Endothelial cell of umbilical vein (primary cell): Measurements from ENCODE around the gene SMIM41. TPM values are rescaled to one million over a fixed set of nuclear protein-coding genes. Genes with fewer than 3 reads are reported as not detected.

Source experiments
- BruUV-seq: library from RNA; stranded (reverse); fragments of 400-500 nt; replicated peaks from 2 replicates; lab custom pipeline; 2021; lab: Mats Ljungman, UMichigan
- CTCF ChIA-PET: fragments of 300-600, 350-600 bp; sonication (Branson Sonifier 250); formaldehyde crosslinking; loops from one replicate; lab custom pipeline; 2021; ENCODE audit warnings: antibody characterized with exemption, inconsistent platforms; lab: Charles Lee
- POLR2A ChIA-PET: fragments of 300-600, 350-600 bp; sonication (Branson Sonifier 250); formaldehyde crosslinking; loops from one replicate; lab custom pipeline; 2021; ENCODE audit warnings: antibody characterized with exemption, inconsistent platforms; lab: Charles Lee
- DNase-seq: peaks from one replicate; pipeline ENCODE4 v3.0.0-alpha.2; 2011; ENCODE audit warnings: low read depth, low spot score
- FAIRE-seq: peaks from 2 replicates; lab custom pipeline; 2011; peaks lifted over from hg19 to GRCh38; lab: Jason Lieb, UNC
- H2AFZ ChIP-seq: 2 replicates; pipeline ENCODE4 v1.6.0; 2012; ENCODE audit warnings: low read depth, low read length, control low read depth, inconsistent platforms
- H3K27ac ChIP-seq: 2 replicates; pipeline ENCODE4 v1.5.1; 2011; ENCODE audit warnings: low read depth, mild to moderate bottlenecking, control low read depth, low read length, moderate library complexity; ENCODE audit not compliant: insufficient read depth
- H3K27me3 ChIP-seq, 2 experiments: 2 replicates each; pipeline versions ENCODE4 v1.6.0 to v1.6.1; 2011; ENCODE audit warnings: low read length in 2 of 2, mixed read lengths in 1 of 2; ENCODE audit not compliant: control insufficient read depth in 2 of 2, insufficient read depth in 2 of 2
- H3K36me3 ChIP-seq, 2 experiments: 2 replicates in 1 of 2; 3 replicates in 1 of 2; pipeline ENCODE4 v1.5.1; 2011; ENCODE audit warnings: low read length in 2 of 2, mild to moderate bottlenecking in 1 of 2, moderate library complexity in 1 of 2; ENCODE audit not compliant: control insufficient read depth in 2 of 2, insufficient read depth in 2 of 2; ENCODE audit errors: extremely low read depth in 1 of 2
- H3K4me1 ChIP-seq: 3 replicates; pipeline ENCODE4 v1.5.1; 2011; ENCODE audit warnings: mild to moderate bottlenecking, low read length; ENCODE audit not compliant: control insufficient read depth, insufficient read depth; ENCODE audit errors: extremely low read depth
- H3K4me2 ChIP-seq: 2 replicates; pipeline ENCODE4 v1.6.1; 2011; ENCODE audit warnings: low read length, control low read depth, mixed read lengths; ENCODE audit not compliant: insufficient read depth
- H3K4me3 ChIP-seq, 3 experiments: fragments of 200-600 bp in 1 of 3; sonication (generic), shearing (Covaris generic) in 1 of 3; replicated peaks in 1 of 3; 2 replicates each; pipeline ENCODE4 v1.5.1; 2011 to 2016; ENCODE audit warnings: control low read depth in 3 of 3, low read length in 3 of 3, mild to moderate bottlenecking in 2 of 3, inconsistent platforms in 1 of 3, low read depth in 1 of 3, moderate library complexity in 1 of 3; ENCODE audit not compliant: insufficient read depth in 1 of 3
- H3K79me2 ChIP-seq: 2 replicates; pipeline ENCODE4 v1.6.0; 2012; ENCODE audit warnings: low read length, inconsistent platforms; ENCODE audit not compliant: control insufficient read depth, insufficient read depth
- H3K9ac ChIP-seq: replicated peaks from 2 replicates; pipeline ENCODE3; 2011; ENCODE audit warnings: low read length, control low read depth; ENCODE audit not compliant: insufficient read depth; ENCODE audit errors: extremely low read depth
- H3K9me1 ChIP-seq: replicated peaks from 3 replicates; pipeline ENCODE4 v1.6.0; 2011; ENCODE audit warnings: mild to moderate bottlenecking, low read length; ENCODE audit not compliant: control insufficient read depth, insufficient read depth; ENCODE audit errors: extremely low read depth
- H3K9me3 ChIP-seq: replicated peaks from 2 replicates; pipeline ENCODE4 v1.5.1; 2012; ENCODE audit warnings: low read length, inconsistent platforms; ENCODE audit not compliant: control insufficient read depth, insufficient read depth
- H4K20me1 ChIP-seq: replicated peaks from 2 replicates; pipeline ENCODE3; 2011; ENCODE audit warnings: mild to moderate bottlenecking, low read length; ENCODE audit not compliant: control insufficient read depth, insufficient read depth; ENCODE audit errors: extremely low read depth
- CTCF ChIP-seq, 2 donors: IDR thresholded peaks; 1 replicate in 1 of 2; 2 replicates in 1 of 2; pipeline ENCODE4 v1.5.1; 2011; ENCODE audit warnings: low read length in 2 of 2, mild to moderate bottlenecking in 2 of 2, moderate library complexity in 2 of 2, control low read depth in 1 of 2, inconsistent platforms in 1 of 2, low read depth in 1 of 2; ENCODE audit not compliant: insufficient read depth in 1 of 2; ENCODE audit errors: extremely low read depth in 1 of 2
- EZH2 ChIP-seq: IDR thresholded peaks from 2 replicates; pipeline ENCODE4 v1.6.1; 2012; ENCODE audit warnings: borderline replicate concordance, low read depth, mild to moderate bottlenecking, moderate library complexity, low read length, inconsistent platforms; ENCODE audit not compliant: severe bottlenecking
- FOS ChIP-seq: IDR thresholded peaks from 2 replicates; pipeline ENCODE4 v1.6.1; 2011; ENCODE audit warnings: mild to moderate bottlenecking, low read length, moderate library complexity, borderline replicate concordance; ENCODE audit not compliant: insufficient read depth
- GATA2 ChIP-seq: IDR thresholded peaks from 2 replicates; pipeline ENCODE4 v1.7.0; 2011; ENCODE audit warnings: low read depth, mild to moderate bottlenecking, moderate library complexity, mixed read lengths, low read length; ENCODE audit not compliant: insufficient read length, insufficient read depth
- JUN ChIP-seq: IDR thresholded peaks from 2 replicates; pipeline ENCODE4 v1.6.1; 2011; ENCODE audit warnings: borderline replicate concordance, low read depth; ENCODE audit not compliant: insufficient read length, insufficient read depth
- MAX ChIP-seq: IDR thresholded peaks from 2 replicates; pipeline ENCODE4 v1.6.1; 2011; ENCODE audit not compliant: insufficient read depth, insufficient read length
- MYC ChIP-seq: IDR thresholded peaks from one replicate; pipeline ENCODE4 v1.6.1; 2011; ENCODE audit warnings: mild to moderate bottlenecking, low read depth, low read length
- POLR2A ChIP-seq: IDR thresholded peaks from 2 replicates; pipeline ENCODE4 v1.6.1; 2012; ENCODE audit warnings: low read depth, mild to moderate bottlenecking, control low read depth, low read length
- POLR2AphosphoS5 ChIP-seq: IDR thresholded peaks from 2 replicates; pipeline ENCODE4 v1.6.1; 2012; ENCODE audit warnings: low read depth, mild to moderate bottlenecking, control low read depth, low read length, moderate library complexity; ENCODE audit not compliant: insufficient read depth
- dilution Hi-C: fragments of 300-500 bp; cut with MboI; formaldehyde crosslinking; loops from one replicate; pipeline ENCODE4 v1.15.0; 2019; ENCODE audit warnings: low sequenced_read_pairs; ENCODE audit not compliant: extremely low pct_ligation_motif_present
- intact Hi-C: fragments of 100-400 bp; cut with micrococcal nuclease; formaldehyde crosslinking; loops from one replicate; pipeline ENCODE4 v1.10.0; 2022
- polyA plus RNA-seq, 4 experiments: library from polyadenylated mRNA; depleted of rRNA in 3 of 4; stranded (reverse) in 3 of 4; unstranded in 1 of 4; fragments of >200 nt; gene quantifications; 2 replicates each; pipeline versions ENCODE4 v1.2.1 to v1.2.3, GENCODE V29; 2011 to 2012; ENCODE audit warnings: missing spikeins in 1 of 4
- total RNA-seq: library from RNA; stranded (reverse); gene quantifications from 2 replicates; pipeline ENCODE4 v1.2.3, GENCODE V29; 2021

Gene SMIM41
- total and polyA plus RNA-seq, 2 donors (not counting 3 experiments of a cell fraction or from before 2014, with no cell fraction given), result not detected

GRCh38 chr12:52130711-52131110 lies 51.2 kb downstream of the SMIM41 start:
- no peak overlapping the region for H3K4me3 ChIP-seq
- DNase-seq, result no peak
- POLR2A ChIA-PET, result no interaction called here
- H3K27me3 ChIP-seq, result no peaks in the 10 kb centered on the region
- no TSS peak for BruUV-seq
- no peaks in the 10 kb centered on the region for H3K36me3 ChIP-seq
- H4K20me1 ChIP-seq, result no peaks in the 10 kb centered on the region
- no peak overlapping the region for H3K27ac ChIP-seq
- H3K9me1 ChIP-seq, result no peaks in the 10 kb centered on the region
- no peaks in the 10 kb centered on the region for H3K79me2 ChIP-seq
- no peak for TF ChIP-seq JUN
- TF ChIP-seq GATA2, result no peak
- TF ChIP-seq POLR2AphosphoS5, result no peak
- FAIRE-seq, result no peak
- H2AFZ ChIP-seq, result no peak overlapping the region
- no peak overlapping the region for H3K9ac ChIP-seq
- no peaks in the 10 kb centered on the region for H3K9me3 ChIP-seq
- intact Hi-C loops (no loop called here), dilution Hi-C loops (no loop called here)
- H3K4me1 ChIP-seq, result peaks cover 29% of the 10 kb centered on the region
- no peak overlapping the region for H3K4me2 ChIP-seq
- CTCF ChIA-PET, result interaction anchor here (1.0 to 1.4 kb wide), 4 partner anchors 9 to 105 kb away, joined by 3 to 7 read pairs (median 5); no protein-coding TSS in a partner anchor

GRCh38 chr12:52132754-52133161 lies 53.3 kb downstream of the SMIM41 start:
- DNase-seq, result no peak
- H3K36me3 ChIP-seq, result no peaks in the 10 kb centered on the region
- BruUV-seq, result no TSS peak
- H3K79me2 ChIP-seq, result no peaks in the 10 kb centered on the region
- dilution Hi-C loops (no loop called here), intact Hi-C loops (no loop called here)
- no peak overlapping the region for H2AFZ ChIP-seq
- peaks cover 0 to 2% of the 10 kb centered on the region in 2 experiments for H3K27me3 ChIP-seq
- H3K4me3 ChIP-seq, result no peak overlapping the region
- H3K4me1 ChIP-seq, result peaks cover 10% of the 10 kb centered on the region
- TF ChIP-seq CTCF (IDR thresholded peaks at IDR 0.05; ENCODE audit: extremely low read depth in 1 of 2, insufficient read depth in 1 of 2, low read depth in 1 of 2, low read length in 2 of 2) (no peak), FOS (no peak), EZH2 (no peak), POLR2AphosphoS5 (no peak), POLR2A (no peak), MYC (no peak), MAX (no peak), JUN (no peak), GATA2 (no peak)
- no peaks in the 10 kb centered on the region for H3K9me1 ChIP-seq
- no peak overlapping the region for H3K9ac ChIP-seq
- CTCF ChIA-PET, result no interaction called here
- no peaks in the 10 kb centered on the region for H3K9me3 ChIP-seq
- POLR2A ChIA-PET, result no interaction called here
- no peaks in the 10 kb centered on the region for H4K20me1 ChIP-seq
- no peak for FAIRE-seq
- no peak overlapping the region for H3K27ac ChIP-seq
- no peak overlapping the region for H3K4me2 ChIP-seq
